PC-9 (cell line): ENCODE measurements around the gene DIPK2B.

Experiments used
- CTCF ChIP-seq: fragments of 200-600 bp; sonication (generic); conservative IDR thresholded peaks from 2 replicates; pipeline ENCODE4 v1.6.1; 2017; ENCODE audit warnings: mixed run types, antibody characterized with exemption, mild to moderate bottlenecking, moderate library complexity
- EZH2 ChIP-seq: fragments of 200-600 bp; sonication (generic); IDR thresholded peaks from 2 replicates; pipeline ENCODE4 v1.8.0; 2017; ENCODE audit warnings: antibody characterized with exemption, low read depth

GRCh38 chrX:45154462-45154861 lies 46.2 kb downstream of the DIPK2B start:
- no peak for TF ChIP-seq CTCF
- TF ChIP-seq EZH2 = no peak
